Fibroblast of mammary gland (primary cell): ENCODE results near the gene PLCL2.

Source experiments
- DNase-seq: peaks from one replicate; pipeline ENCODE4 v3.0.0-alpha.2; 2010; ENCODE audit warnings: low read depth
- H3K4me3 ChIP-seq: 2 replicates; pipeline ENCODE4 v1.5.1; 2011; ENCODE audit warnings: low read depth, mild to moderate bottlenecking, low read length, moderate library complexity; ENCODE audit not compliant: control insufficient read depth
- CTCF ChIP-seq: conservative IDR thresholded peaks from 2 replicates; pipeline ENCODE4 v1.5.1; 2011; ENCODE audit warnings: low read depth, low read length, inconsistent platforms; ENCODE audit not compliant: control insufficient read depth, insufficient read depth

Gene PLCL2

GRCh38 chr3:17070161-17070959, 185.6 kb downstream of the PLCL2 start:
- DNase-seq = peak; percentile 55
- no peak for TF ChIP-seq CTCF

GRCh38 chr3:17074559-17074958, 189.8 kb downstream of the PLCL2 start:
- no peak for DNase-seq
- H3K4me3 ChIP-seq = no peak overlapping the region
- TF ChIP-seq CTCF = no peak

More at GRCh38 chr3:17070161-17070959, 185.6 kb downstream of the PLCL2 start:
- no peak overlapping the region for H3K4me3 ChIP-seq

GRCh38 chr3:17075358-17075757, 190.6 kb downstream of the PLCL2 start:
- TF ChIP-seq CTCF = no peak
- DNase-seq = no peak
- no peak overlapping the region for H3K4me3 ChIP-seq

GRCh38 chr3:17075907-17076306, 191.2 kb downstream of the PLCL2 start:
- no peak overlapping the region for H3K4me3 ChIP-seq
- DNase-seq = no peak
- TF ChIP-seq CTCF = no peak

- no peak for TF ChIP-seq CTCF
- no peak for DNase-seq
- H3K4me3 ChIP-seq = no peak overlapping the region
Measured at GRCh38 chr3:17076940-17077605, 192.3 kb downstream of the PLCL2 start.

- no peak for TF ChIP-seq CTCF
- DNase-seq = no peak
Measured at GRCh38 chr3:17077606-17078005, 192.9 kb downstream of the PLCL2 start.

More at GRCh38 chr3:17077606-17078005, 192.9 kb downstream of the PLCL2 start:
- no peak overlapping the region for H3K4me3 ChIP-seq
